ENCODE measurements around the gene BRSK2.

BRSK2 gene

GRCh38 chr11:1399386-1400316 is 9.9 kb downstream of the BRSK2 start:
- no peak for TF ChIP-seq ZFX (IDR thresholded peaks at IDR 0.05; ENCODE audit: borderline replicate concordance)
- TF ChIP-seq, protein P1, sequence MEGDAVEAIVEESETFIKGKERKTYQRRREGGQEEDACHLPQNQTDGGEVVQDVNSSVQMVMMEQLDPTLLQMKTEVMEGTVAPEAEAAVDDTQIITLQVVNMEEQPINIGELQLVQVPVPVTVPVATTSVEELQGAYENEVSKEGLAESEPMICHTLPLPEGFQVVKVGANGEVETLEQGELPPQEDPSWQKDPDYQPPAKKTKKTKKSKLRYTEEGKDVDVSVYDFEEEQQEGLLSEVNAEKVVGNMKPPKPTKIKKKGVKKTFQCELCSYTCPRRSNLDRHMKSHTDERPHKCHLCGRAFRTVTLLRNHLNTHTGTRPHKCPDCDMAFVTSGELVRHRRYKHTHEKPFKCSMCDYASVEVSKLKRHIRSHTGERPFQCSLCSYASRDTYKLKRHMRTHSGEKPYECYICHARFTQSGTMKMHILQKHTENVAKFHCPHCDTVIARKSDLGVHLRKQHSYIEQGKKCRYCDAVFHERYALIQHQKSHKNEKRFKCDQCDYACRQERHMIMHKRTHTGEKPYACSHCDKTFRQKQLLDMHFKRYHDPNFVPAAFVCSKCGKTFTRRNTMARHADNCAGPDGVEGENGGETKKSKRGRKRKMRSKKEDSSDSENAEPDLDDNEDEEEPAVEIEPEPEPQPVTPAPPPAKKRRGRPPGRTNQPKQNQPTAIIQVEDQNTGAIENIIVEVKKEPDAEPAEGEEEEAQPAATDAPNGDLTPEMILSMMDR (IDR thresholded peaks at IDR 0.05) = no peak
- no peak overlapping the region for H3K27ac ChIP-seq

- TF ChIP-seq, protein P1 (IDR thresholded peaks at IDR 0.05) = no peak
- no peak for TF ChIP-seq ZFX (IDR thresholded peaks at IDR 0.05; ENCODE audit: borderline replicate concordance)
- H3K27ac ChIP-seq = no peak overlapping the region
Observed at GRCh38 chr11:1400317-1401170, 10.8 kb downstream of the BRSK2 start.

DNA sequence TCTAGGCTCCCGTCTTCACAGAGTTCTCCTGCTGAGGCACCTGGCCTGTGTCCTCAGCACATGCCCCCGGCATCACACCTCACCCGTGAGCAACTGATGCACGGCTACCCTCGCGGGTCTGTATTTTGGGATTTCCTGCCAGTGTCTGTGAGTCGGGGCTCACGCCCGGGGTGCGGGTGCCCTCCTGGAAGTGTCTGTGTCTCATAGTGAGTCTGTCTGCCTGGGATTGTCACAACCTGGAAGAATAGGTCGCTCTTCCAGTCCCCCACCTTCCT is 11.4 kb downstream of the BRSK2 start:
- TF ChIP-seq, protein P1 (IDR thresholded peaks at IDR 0.05) = no peak
- TF ChIP-seq ZFX (IDR thresholded peaks at IDR 0.05; ENCODE audit: borderline replicate concordance) = no peak
- no peak overlapping the region for H3K27ac ChIP-seq

DNA sequence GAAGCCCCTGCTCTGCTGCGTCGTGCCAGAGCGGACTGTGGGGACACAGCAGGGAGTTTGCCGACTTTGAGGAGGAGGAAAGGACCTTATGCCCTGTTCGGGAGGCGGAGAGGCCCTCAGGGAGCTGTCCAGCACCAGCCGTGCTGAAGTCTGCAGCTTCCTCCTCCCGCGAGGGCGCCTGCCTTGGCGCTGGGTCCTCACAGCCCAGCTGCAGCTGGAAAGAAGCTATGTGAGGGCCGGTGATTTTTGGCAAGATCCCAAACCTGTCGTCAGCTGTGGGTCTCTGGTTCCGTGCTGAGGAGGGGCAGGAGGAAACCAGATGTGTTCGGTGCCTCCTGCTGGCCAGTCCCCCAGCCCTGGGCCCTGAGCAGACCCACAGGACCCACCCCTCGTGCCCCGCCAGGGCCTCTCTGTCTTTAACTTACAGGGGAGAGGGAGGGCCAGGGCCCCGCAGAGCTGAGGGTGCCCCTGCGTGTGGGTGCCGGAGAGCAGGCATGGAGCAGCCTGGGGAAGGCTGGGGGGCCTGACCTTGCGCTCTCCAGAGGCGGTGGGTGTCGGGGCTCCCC is 12.0 kb downstream of the BRSK2 start:
- no peak overlapping the region for H3K27ac ChIP-seq
- TF ChIP-seq ZFX (IDR thresholded peaks at IDR 0.05; ENCODE audit: borderline replicate concordance) = no peak
- TF ChIP-seq, protein P1 (IDR thresholded peaks at IDR 0.05) = no peak

- TF ChIP-seq, protein P1 (IDR thresholded peaks at IDR 0.05) = no peak
- TF ChIP-seq ZFX (IDR thresholded peaks at IDR 0.05; ENCODE audit: borderline replicate concordance) = no peak
- H3K27ac ChIP-seq = no peak overlapping the region
Observed at GRCh38 chr11:1402355-1403077, 12.8 kb downstream of the BRSK2 start.

GRCh38 chr11:1403078-1403620 is 13.4 kb downstream of the BRSK2 start:
- no peak overlapping the region for H3K27ac ChIP-seq
- TF ChIP-seq ZFX (IDR thresholded peaks at IDR 0.05; ENCODE audit: borderline replicate concordance) = no peak
- TF ChIP-seq, protein P1 (IDR thresholded peaks at IDR 0.05) = no peak

Measured in 22Rv1 (cell line).